HepG2 (cell line): ENCODE measurements around the gene EMID1. TPM values are rescaled to one million over a fixed set of nuclear protein-coding genes. Genes with fewer than 3 reads are reported as not detected.

Experiments used
- JUN ChIP-seq: sonication (generic); formaldehyde crosslinking; IDR thresholded peaks from 2 replicates; pipeline ENCODE4 v1.4.0; 2020; ENCODE audit warnings: mild to moderate bottlenecking, missing genetic modification reagents
- SAP130 ChIP-seq: IDR thresholded peaks from 2 replicates; pipeline ENCODE4 v1.6.1; 2016; ENCODE audit warnings: low read depth
- TEAD3 ChIP-seq: optimal IDR thresholded peaks from 2 replicates; pipeline ENCODE3; 2016; ENCODE audit warnings: borderline replicate concordance
- ZFP82 ChIP-seq: sonication (generic); formaldehyde crosslinking; IDR thresholded peaks from 2 replicates; pipeline ENCODE4 v1.5.1; 2020; ENCODE audit warnings: mild to moderate bottlenecking, missing genetic modification reagents, borderline replicate concordance
- ZNF431 ChIP-seq: sonication (generic); formaldehyde crosslinking; IDR thresholded peaks from 2 replicates; pipeline ENCODE4 v1.9.0; 2022; ENCODE audit warnings: missing genetic modification reagents, low read depth, mild to moderate bottlenecking, borderline replicate concordance
- polyA plus RNA-seq, 8 experiments: library from polyadenylated mRNA; depleted of rRNA in 3 of 8; stranded (reverse) in 7 of 8; unstranded in 1 of 8; fragments of >200 nt; fragmentation: Illumina TruSeq in 4 of 8; extraction: Trizol in 4 of 8; gene quantifications; 2 replicates each; pipeline versions ENCODE4 v1.2.1 to v1.2.3, GENCODE V29; 2011 to 2016; ENCODE audit warnings: low read depth in 4 of 8, missing spikeins in 1 of 8, mixed read lengths in 1 of 8; ENCODE audit not compliant: insufficient read depth in 1 of 8
- total RNA-seq, 5 experiments: library from RNA; depleted of rRNA; stranded (reverse); fragments of >200 nt; fragmentation: Illumina TruSeq; extraction: Trizol; gene quantifications; 2 replicates each; pipeline ENCODE4 v1.2.3, GENCODE V29; 2016; ENCODE audit warnings: low read depth in 1 of 5
- TF ChIP-seq, protein P1 (sequence below): sonication (generic); formaldehyde crosslinking; conservative IDR thresholded peaks from 2 replicates; pipeline ENCODE4 v1.5.0; 2020; ENCODE audit warnings: missing genetic modification reagents
- TF ChIP-seq, protein P2 (sequence below): sonication (generic); formaldehyde crosslinking; IDR thresholded peaks from 2 replicates; pipeline ENCODE4 v1.9.0; 2021; ENCODE audit warnings: missing genetic modification reagents, mild to moderate bottlenecking, borderline replicate concordance
- TF ChIP-seq, protein P3 (sequence below): sonication (generic); formaldehyde crosslinking; IDR thresholded peaks from 2 replicates; pipeline ENCODE4 v1.4.0; 2020; ENCODE audit warnings: mild to moderate bottlenecking, missing genetic modification reagents
- TF ChIP-seq, protein P4 (sequence below): IDR thresholded peaks from 2 replicates; pipeline ENCODE4 v1.6.1; 2016; ENCODE audit warnings: low read depth, control low read depth
- TF ChIP-seq, protein P5 (sequence below): sonication (generic); formaldehyde crosslinking; IDR thresholded peaks from 2 replicates; pipeline ENCODE4 v1.4.0; 2020; ENCODE audit warnings: missing genetic modification reagents
- TF ChIP-seq, protein P6 (sequence below): sonication (generic); formaldehyde crosslinking; IDR thresholded peaks from 2 replicates; pipeline ENCODE4 v1.4.0; 2020; ENCODE audit warnings: missing genetic modification reagents
- TF ChIP-seq, protein P7 (sequence below): sonication (generic); formaldehyde crosslinking; IDR thresholded peaks from 2 replicates; pipeline ENCODE4 v1.4.0; 2020; ENCODE audit warnings: missing genetic modification reagents

The EMID1 gene
- total and polyA plus RNA-seq, 2 of the 13 experiments (the other 11 are each of a cell fraction or from before 2014, with no cell fraction given) = 0.45 to 0.82 TPM

DNA sequence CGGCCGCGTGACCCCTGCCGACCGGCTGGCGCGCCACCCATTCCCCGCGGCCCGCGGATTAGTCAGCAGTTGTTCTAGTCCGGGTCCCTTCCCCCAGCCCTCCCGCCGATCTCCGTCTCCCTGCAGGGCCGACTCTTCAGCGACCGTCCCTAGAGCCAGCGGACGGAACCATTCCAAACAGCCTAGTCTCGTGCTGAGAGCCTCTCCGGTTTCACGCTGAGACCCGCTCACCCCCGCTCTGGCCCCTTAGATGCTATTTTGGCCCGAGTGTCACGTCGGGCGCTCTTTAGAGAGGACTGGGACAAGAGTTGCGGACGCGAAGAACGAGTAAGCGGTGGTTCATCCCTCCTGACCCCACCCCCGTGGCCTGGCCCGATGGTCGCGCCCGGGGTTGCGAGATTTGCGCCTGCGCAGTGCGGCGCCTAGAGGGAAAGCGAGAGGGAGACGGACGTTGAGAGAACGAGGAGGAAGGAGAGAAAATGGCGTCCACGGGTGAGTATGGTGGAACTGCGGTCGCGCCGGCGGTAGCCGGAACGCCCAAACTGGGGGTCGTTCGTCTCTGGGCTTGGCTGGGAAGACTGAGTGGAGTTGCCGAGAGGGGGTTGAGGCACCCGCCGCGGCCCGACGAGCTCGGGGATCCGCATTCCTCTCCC, 62.3 kb downstream of the EMID1 start, which contains the start of the genes EWSR1 and RHBDD3 (continued):
- TF ChIP-seq, protein P1, sequence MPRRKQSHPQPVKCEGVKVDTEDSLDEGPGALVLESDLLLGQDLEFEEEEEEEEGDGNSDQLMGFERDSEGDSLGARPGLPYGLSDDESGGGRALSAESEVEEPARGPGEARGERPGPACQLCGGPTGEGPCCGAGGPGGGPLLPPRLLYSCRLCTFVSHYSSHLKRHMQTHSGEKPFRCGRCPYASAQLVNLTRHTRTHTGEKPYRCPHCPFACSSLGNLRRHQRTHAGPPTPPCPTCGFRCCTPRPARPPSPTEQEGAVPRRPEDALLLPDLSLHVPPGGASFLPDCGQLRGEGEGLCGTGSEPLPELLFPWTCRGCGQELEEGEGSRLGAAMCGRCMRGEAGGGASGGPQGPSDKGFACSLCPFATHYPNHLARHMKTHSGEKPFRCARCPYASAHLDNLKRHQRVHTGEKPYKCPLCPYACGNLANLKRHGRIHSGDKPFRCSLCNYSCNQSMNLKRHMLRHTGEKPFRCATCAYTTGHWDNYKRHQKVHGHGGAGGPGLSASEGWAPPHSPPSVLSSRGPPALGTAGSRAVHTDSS (CRISPR knock-in tag) = no peak
- TF ChIP-seq, protein P2, sequence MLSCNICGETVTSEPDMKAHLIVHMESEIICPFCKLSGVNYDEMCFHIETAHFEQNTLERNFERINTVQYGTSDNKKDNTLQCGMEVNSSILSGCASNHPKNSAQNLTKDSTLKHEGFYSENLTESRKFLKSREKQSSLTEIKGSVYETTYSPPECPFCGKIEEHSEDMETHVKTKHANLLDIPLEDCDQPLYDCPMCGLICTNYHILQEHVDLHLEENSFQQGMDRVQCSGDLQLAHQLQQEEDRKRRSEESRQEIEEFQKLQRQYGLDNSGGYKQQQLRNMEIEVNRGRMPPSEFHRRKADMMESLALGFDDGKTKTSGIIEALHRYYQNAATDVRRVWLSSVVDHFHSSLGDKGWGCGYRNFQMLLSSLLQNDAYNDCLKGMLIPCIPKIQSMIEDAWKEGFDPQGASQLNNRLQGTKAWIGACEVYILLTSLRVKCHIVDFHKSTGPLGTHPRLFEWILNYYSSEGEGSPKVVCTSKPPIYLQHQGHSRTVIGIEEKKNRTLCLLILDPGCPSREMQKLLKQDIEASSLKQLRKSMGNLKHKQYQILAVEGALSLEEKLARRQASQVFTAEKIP (CRISPR knock-in tag) = no peak
- TF ChIP-seq JUN (CRISPR knock-in tag) (0 out of 2 replicates have a peak, but pooled peaks have one; percentile 13), ZFP82 (CRISPR knock-in tag) (peak; percentile 63), SAP130 (CRISPR knock-in tag) (peak; percentile 86), ZNF431 (CRISPR knock-in tag) (no peak), TEAD3 (CRISPR knock-in tag) (no peak)
- TF ChIP-seq, protein P3, sequence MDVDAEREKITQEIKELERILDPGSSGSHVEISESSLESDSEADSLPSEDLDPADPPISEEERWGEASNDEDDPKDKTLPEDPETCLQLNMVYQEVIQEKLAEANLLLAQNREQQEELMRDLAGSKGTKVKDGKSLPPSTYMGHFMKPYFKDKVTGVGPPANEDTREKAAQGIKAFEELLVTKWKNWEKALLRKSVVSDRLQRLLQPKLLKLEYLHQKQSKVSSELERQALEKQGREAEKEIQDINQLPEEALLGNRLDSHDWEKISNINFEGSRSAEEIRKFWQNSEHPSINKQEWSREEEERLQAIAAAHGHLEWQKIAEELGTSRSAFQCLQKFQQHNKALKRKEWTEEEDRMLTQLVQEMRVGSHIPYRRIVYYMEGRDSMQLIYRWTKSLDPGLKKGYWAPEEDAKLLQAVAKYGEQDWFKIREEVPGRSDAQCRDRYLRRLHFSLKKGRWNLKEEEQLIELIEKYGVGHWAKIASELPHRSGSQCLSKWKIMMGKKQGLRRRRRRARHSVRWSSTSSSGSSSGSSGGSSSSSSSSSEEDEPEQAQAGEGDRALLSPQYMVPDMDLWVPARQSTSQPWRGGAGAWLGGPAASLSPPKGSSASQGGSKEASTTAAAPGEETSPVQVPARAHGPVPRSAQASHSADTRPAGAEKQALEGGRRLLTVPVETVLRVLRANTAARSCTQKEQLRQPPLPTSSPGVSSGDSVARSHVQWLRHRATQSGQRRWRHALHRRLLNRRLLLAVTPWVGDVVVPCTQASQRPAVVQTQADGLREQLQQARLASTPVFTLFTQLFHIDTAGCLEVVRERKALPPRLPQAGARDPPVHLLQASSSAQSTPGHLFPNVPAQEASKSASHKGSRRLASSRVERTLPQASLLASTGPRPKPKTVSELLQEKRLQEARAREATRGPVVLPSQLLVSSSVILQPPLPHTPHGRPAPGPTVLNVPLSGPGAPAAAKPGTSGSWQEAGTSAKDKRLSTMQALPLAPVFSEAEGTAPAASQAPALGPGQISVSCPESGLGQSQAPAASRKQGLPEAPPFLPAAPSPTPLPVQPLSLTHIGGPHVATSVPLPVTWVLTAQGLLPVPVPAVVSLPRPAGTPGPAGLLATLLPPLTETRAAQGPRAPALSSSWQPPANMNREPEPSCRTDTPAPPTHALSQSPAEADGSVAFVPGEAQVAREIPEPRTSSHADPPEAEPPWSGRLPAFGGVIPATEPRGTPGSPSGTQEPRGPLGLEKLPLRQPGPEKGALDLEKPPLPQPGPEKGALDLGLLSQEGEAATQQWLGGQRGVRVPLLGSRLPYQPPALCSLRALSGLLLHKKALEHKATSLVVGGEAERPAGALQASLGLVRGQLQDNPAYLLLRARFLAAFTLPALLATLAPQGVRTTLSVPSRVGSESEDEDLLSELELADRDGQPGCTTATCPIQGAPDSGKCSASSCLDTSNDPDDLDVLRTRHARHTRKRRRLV (CRISPR knock-in tag) = no peak; the same call in 1 of the 2 replicates
- TF ChIP-seq, protein P4, sequence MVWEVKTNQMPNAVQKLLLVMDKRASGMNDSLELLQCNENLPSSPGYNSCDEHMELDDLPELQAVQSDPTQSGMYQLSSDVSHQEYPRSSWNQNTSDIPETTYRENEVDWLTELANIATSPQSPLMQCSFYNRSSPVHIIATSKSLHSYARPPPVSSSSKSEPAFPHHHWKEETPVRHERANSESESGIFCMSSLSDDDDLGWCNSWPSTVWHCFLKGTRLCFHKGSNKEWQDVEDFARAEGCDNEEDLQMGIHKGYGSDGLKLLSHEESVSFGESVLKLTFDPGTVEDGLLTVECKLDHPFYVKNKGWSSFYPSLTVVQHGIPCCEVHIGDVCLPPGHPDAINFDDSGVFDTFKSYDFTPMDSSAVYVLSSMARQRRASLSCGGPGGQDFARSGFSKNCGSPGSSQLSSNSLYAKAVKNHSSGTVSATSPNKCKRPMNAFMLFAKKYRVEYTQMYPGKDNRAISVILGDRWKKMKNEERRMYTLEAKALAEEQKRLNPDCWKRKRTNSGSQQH (CRISPR knock-in tag) = peak; percentile 27; the same call in 1 of the 2 replicates
- TF ChIP-seq, protein P5, sequence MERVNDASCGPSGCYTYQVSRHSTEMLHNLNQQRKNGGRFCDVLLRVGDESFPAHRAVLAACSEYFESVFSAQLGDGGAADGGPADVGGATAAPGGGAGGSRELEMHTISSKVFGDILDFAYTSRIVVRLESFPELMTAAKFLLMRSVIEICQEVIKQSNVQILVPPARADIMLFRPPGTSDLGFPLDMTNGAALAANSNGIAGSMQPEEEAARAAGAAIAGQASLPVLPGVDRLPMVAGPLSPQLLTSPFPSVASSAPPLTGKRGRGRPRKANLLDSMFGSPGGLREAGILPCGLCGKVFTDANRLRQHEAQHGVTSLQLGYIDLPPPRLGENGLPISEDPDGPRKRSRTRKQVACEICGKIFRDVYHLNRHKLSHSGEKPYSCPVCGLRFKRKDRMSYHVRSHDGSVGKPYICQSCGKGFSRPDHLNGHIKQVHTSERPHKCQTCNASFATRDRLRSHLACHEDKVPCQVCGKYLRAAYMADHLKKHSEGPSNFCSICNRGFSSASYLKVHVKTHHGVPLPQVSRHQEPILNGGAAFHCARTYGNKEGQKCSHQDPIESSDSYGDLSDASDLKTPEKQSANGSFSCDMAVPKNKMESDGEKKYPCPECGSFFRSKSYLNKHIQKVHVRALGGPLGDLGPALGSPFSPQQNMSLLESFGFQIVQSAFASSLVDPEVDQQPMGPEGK (CRISPR knock-in tag) = peak; percentile 25; the same call in 1 of the 2 replicates
- TF ChIP-seq, protein P6, sequence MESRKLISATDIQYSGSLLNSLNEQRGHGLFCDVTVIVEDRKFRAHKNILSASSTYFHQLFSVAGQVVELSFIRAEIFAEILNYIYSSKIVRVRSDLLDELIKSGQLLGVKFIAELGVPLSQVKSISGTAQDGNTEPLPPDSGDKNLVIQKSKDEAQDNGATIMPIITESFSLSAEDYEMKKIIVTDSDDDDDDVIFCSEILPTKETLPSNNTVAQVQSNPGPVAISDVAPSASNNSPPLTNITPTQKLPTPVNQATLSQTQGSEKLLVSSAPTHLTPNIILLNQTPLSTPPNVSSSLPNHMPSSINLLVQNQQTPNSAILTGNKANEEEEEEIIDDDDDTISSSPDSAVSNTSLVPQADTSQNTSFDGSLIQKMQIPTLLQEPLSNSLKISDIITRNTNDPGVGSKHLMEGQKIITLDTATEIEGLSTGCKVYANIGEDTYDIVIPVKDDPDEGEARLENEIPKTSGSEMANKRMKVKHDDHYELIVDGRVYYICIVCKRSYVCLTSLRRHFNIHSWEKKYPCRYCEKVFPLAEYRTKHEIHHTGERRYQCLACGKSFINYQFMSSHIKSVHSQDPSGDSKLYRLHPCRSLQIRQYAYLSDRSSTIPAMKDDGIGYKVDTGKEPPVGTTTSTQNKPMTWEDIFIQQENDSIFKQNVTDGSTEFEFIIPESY (CRISPR knock-in tag) = no peak
- TF ChIP-seq, protein P7, sequence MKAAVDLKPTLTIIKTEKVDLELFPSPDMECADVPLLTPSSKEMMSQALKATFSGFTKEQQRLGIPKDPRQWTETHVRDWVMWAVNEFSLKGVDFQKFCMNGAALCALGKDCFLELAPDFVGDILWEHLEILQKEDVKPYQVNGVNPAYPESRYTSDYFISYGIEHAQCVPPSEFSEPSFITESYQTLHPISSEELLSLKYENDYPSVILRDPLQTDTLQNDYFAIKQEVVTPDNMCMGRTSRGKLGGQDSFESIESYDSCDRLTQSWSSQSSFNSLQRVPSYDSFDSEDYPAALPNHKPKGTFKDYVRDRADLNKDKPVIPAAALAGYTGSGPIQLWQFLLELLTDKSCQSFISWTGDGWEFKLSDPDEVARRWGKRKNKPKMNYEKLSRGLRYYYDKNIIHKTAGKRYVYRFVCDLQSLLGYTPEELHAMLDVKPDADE = 0 out of 2 replicates have a peak, but pooled peaks have one; percentile 54
